ENCODE results near the gene CDT1. TPM values are rescaled to one million over a fixed set of nuclear protein-coding genes. Genes with fewer than 3 reads are reported as not detected.

CDT1 gene
- total RNA-seq, 1 experiment from 2014 or later = 154 TPM

DNA sequence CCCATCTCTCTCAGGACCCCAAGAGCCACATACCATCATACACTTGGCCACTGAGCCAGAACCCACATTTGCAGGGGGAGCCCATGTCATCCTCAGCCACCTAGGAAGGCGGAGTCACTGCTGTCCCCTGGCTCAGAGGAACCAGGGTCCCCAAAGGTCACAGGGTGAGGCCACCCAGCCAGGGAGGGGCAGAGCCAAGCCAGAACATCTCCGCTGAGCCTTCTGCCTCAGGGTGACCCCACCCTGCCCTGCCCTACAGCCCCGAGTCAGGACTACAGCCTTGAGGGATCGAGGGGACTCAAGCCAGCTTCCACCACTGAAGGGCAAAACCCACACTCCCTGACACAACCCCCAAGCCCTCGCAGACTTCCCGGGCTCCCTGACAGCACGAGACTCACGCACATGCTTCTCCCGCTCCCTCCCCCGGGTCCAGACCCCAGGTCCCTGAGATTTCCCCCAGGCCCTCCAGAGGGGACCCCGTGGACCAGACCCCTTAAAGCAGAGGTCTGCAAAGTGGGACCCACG, 36.0 kb upstream of the CDT1 start:
- Mint-ChIP-seq H3K27me3 (ENCODE audit: low read depth) (no peaks in the 10 kb centered on the region), H3K4me1 (peaks cover 45% of the 10 kb centered on the region), H3K27ac (peak overlapping the region; percentile 74; the same call in 1 of the 2 replicates), H3K36me3 (no peaks in the 10 kb centered on the region), H3K4me3 (no peak overlapping the region), H3K9me3 (no peaks in the 10 kb centered on the region)
- POLR2A ChIA-PET = no interaction called here
- no peak for ATAC-seq
- no peak for DNase-seq (ENCODE audit: low spot score)
- CTCF ChIA-PET = interaction anchor here (2.2 to 9.6 kb wide), 4 partner anchors 8 to 31 kb away, joined by 14 to 115 read pairs (median 72); partner anchors contain the start of gene PIEZO1
- TF ChIP-seq AR (CRISPR knock-in tag; IDR thresholded peaks at IDR 0.05) (no peak), ETV6 (CRISPR knock-in tag; IDR thresholded peaks at IDR 0.05) (no peak), GTF2I (CRISPR knock-in tag; conservative IDR thresholded peaks at IDR 0.05) (no peak), SP1 (CRISPR knock-in tag; conservative IDR thresholded peaks at IDR 0.05) (no peak), ZNF423 (CRISPR knock-in tag; IDR thresholded peaks at IDR 0.05) (no peak), KAT7 (CRISPR knock-in tag; IDR thresholded peaks at IDR 0.05; ENCODE audit: borderline replicate concordance) (no peak), IRF1 (CRISPR knock-in tag; IDR thresholded peaks at IDR 0.05) (no peak)
- TF ChIP-seq, protein P1, sequence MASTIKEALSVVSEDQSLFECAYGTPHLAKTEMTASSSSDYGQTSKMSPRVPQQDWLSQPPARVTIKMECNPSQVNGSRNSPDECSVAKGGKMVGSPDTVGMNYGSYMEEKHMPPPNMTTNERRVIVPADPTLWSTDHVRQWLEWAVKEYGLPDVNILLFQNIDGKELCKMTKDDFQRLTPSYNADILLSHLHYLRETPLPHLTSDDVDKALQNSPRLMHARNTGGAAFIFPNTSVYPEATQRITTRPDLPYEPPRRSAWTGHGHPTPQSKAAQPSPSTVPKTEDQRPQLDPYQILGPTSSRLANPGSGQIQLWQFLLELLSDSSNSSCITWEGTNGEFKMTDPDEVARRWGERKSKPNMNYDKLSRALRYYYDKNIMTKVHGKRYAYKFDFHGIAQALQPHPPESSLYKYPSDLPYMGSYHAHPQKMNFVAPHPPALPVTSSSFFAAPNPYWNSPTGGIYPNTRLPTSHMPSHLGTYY (CRISPR knock-in tag; IDR thresholded peaks at IDR 0.05) = no peak
- TF ChIP-seq, protein P2, sequence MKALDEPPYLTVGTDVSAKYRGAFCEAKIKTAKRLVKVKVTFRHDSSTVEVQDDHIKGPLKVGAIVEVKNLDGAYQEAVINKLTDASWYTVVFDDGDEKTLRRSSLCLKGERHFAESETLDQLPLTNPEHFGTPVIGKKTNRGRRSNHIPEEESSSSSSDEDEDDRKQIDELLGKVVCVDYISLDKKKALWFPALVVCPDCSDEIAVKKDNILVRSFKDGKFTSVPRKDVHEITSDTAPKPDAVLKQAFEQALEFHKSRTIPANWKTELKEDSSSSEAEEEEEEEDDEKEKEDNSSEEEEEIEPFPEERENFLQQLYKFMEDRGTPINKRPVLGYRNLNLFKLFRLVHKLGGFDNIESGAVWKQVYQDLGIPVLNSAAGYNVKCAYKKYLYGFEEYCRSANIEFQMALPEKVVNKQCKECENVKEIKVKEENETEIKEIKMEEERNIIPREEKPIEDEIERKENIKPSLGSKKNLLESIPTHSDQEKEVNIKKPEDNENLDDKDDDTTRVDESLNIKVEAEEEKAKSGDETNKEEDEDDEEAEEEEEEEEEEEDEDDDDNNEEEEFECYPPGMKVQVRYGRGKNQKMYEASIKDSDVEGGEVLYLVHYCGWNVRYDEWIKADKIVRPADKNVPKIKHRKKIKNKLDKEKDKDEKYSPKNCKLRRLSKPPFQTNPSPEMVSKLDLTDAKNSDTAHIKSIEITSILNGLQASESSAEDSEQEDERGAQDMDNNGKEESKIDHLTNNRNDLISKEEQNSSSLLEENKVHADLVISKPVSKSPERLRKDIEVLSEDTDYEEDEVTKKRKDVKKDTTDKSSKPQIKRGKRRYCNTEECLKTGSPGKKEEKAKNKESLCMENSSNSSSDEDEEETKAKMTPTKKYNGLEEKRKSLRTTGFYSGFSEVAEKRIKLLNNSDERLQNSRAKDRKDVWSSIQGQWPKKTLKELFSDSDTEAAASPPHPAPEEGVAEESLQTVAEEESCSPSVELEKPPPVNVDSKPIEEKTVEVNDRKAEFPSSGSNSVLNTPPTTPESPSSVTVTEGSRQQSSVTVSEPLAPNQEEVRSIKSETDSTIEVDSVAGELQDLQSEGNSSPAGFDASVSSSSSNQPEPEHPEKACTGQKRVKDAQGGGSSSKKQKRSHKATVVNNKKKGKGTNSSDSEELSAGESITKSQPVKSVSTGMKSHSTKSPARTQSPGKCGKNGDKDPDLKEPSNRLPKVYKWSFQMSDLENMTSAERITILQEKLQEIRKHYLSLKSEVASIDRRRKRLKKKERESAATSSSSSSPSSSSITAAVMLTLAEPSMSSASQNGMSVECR (CRISPR knock-in tag; IDR thresholded peaks at IDR 0.05; ENCODE audit: borderline replicate concordance) = no peak
- TF ChIP-seq, protein P3, sequence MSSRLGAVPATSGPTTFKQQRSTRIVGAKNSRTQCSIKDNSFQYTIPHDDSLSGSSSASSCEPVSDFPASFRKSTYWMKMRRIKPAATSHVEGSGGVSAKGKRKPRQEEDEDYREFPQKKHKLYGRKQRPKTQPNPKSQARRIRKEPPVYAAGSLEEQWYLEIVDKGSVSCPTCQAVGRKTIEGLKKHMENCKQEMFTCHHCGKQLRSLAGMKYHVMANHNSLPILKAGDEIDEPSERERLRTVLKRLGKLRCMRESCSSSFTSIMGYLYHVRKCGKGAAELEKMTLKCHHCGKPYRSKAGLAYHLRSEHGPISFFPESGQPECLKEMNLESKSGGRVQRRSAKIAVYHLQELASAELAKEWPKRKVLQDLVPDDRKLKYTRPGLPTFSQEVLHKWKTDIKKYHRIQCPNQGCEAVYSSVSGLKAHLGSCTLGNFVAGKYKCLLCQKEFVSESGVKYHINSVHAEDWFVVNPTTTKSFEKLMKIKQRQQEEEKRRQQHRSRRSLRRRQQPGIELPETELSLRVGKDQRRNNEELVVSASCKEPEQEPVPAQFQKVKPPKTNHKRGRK (CRISPR knock-in tag; IDR thresholded peaks at IDR 0.05; ENCODE audit: borderline replicate concordance) = no peak
- TF ChIP-seq, protein P4, sequence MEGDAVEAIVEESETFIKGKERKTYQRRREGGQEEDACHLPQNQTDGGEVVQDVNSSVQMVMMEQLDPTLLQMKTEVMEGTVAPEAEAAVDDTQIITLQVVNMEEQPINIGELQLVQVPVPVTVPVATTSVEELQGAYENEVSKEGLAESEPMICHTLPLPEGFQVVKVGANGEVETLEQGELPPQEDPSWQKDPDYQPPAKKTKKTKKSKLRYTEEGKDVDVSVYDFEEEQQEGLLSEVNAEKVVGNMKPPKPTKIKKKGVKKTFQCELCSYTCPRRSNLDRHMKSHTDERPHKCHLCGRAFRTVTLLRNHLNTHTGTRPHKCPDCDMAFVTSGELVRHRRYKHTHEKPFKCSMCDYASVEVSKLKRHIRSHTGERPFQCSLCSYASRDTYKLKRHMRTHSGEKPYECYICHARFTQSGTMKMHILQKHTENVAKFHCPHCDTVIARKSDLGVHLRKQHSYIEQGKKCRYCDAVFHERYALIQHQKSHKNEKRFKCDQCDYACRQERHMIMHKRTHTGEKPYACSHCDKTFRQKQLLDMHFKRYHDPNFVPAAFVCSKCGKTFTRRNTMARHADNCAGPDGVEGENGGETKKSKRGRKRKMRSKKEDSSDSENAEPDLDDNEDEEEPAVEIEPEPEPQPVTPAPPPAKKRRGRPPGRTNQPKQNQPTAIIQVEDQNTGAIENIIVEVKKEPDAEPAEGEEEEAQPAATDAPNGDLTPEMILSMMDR (IDR thresholded peaks at IDR 0.05) = no peak

Measured in WTC11 (cell line).